ENCODE measurements around the gene ANO4.

- TF ChIP-seq CTCF (IDR thresholded peaks at IDR 0.05) (no peak), ZFX (IDR thresholded peaks at IDR 0.05; ENCODE audit: borderline replicate concordance) (no peak)
These were observed 201.2 kb downstream of the ANO4 start for GRCh38 chr12:100995771-100996170.
